HCT116 (cell line): Measurements from ENCODE around the gene ADARB2.

Experiments used
- CTCF ChIP-seq, 3 experiments: fragments of 200-600 bp in 1 of 3; sonication (generic) in 1 of 3; IDR thresholded peaks in 2 of 3; conservative IDR thresholded peaks in 1 of 3; 2 replicates each; pipeline ENCODE4 v1.5.1; 2012 to 2017; ENCODE audit warnings: low read depth in 2 of 3, low read length in 2 of 3, antibody characterized with exemption in 1 of 3, borderline replicate concordance in 1 of 3, control low read depth in 1 of 3, mild to moderate bottlenecking in 1 of 3, mixed read lengths in 1 of 3, mixed run types in 1 of 3, moderate library complexity in 1 of 3; ENCODE audit not compliant: insufficient read depth in 1 of 3
- EZH2phosphoT487 ChIP-seq: fragments of 200-600 bp; IDR thresholded peaks from 2 replicates; pipeline ENCODE4 v1.6.1; 2018; ENCODE audit warnings: antibody characterized with exemption, borderline replicate concordance
- SIN3A ChIP-seq: IDR thresholded peaks from 2 replicates; pipeline ENCODE4 v1.6.1; 2012; ENCODE audit warnings: low read depth

- no peak for TF ChIP-seq CTCF (IDR thresholded peaks at IDR 0.05 in 2 of 3, conservative IDR thresholded peaks at IDR 0.05 in 1 of 3; ENCODE audit: borderline replicate concordance in 1 of 3, insufficient read depth in 1 of 3, low read depth in 2 of 3, low read length in 2 of 3)
- no peak for TF ChIP-seq SIN3A
- no peak for TF ChIP-seq EZH2phosphoT487
Measured at GRCh38 chr10:1244493-1244892, 492.8 kb downstream of the ADARB2 start.
